Jurkat, Clone E6-1 (cell line): Measurements from ENCODE around the gene ZFP62.

Experiments
- DNase-seq: peaks from one replicate; pipeline ENCODE4 v3.0.0-alpha.2; 2011; ENCODE audit warnings: low read depth, low spot score
- H3K4me3 ChIP-seq: 2 replicates; pipeline ENCODE4 v1.5.1; 2011; ENCODE audit warnings: mild to moderate bottlenecking, low read length, control low read depth, moderate library complexity

Gene ZFP62

DNA sequence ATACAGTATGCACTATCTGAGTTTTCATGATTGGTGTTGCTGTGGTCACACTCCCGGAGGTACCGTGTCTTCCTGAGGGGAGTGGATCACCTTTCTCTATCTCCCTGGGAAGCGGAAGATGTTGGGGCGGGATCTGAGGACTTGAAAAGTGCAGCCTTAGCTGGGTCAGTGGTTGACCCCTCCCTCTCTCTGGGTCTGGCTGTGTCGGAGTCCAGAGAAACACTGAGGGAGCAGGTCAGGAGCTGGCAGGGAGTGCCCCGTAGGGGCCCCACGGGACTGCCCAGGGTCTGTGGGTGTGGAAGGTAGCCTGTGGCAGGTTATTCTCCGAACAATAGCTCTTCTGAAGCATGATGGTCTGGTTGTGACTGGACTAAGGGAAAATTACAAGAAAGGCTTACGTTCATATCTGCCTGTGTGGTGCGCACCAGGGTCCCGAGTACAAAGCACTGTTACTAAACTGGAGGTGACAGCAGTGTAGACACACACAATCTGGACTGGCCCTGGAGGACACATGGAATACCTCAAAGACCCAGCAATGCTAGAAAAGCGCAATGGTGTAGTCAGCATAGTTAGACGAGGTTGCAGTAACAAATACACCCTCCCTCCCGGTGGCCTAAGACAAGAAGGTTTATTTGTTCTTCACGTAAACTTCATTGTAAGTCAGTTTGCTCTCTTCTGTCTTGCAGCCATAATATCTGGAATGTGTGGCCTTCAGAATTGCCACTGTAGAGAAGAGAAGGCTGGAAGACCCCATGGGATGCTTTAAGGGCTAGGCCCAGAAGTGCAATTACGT is 9.4 kb upstream of the ZFP62 start:
- DNase-seq, result no peak
- H3K4me3 ChIP-seq, result no peak overlapping the region

DNA sequence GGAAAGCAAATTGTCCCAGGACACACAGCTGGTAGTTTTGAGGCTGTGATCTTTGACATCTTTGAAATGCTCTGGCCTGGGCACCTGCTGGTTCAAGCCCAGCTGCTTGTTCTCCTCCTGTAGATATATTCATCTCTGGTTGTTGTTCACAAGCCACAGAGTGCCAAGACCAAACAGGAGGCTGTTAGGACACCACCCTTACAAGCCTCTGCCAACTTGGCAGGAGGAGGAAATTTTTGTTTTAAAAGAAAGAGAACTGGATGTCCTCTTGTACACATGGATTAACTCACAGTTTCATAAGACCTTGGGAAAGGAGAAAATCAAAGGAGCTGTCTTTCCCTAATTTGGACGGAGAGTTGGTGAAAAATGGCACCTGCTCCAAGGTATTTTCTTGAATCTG is 8.5 kb upstream of the ZFP62 start:
- H3K4me3 ChIP-seq, result no peak overlapping the region
- DNase-seq, result no peak

- DNase-seq, result peak; percentile 57
- H3K4me3 ChIP-seq, result no peak overlapping the region
These were observed 7.9 kb upstream of the ZFP62 start for GRCh38 chr5:180868960-180869359.

GRCh38 chr5:180866985-180867384 is 5.9 kb upstream of the ZFP62 start:
- H3K4me3 ChIP-seq, result no peak overlapping the region
- DNase-seq, result no peak

DNA sequence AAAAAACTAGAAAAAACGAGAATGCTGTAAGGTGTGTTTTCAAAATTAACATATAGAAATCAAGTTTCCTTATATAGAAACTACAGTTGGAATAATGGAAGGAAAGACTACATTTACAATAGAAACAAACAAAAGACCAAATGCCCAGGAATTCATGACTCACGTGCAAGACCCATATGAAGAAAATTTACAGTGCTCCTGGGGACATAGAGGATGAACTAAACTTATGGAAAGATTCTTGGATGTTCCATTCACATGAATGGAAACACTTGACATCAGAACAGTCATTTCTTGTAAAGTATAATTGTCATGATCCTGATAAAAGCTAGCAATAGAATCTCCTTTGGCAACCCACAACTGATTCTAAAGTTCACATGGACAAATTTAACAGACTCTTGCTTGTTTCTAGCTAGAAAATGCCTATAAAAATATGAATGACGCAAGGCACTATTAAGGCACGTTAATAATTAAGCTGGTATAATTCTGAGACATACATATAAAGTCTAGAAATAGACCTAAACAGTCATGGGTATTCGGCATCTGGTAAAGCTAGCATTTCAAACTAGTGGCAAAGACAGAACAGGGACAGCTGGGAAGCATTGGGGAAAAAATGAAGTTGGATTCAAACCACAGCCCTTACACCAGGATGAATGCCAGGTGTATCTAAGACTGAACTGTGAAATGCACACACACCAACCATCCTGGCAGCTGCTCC is 5.1 kb upstream of the ZFP62 start:
- DNase-seq, result no peak

DNA sequence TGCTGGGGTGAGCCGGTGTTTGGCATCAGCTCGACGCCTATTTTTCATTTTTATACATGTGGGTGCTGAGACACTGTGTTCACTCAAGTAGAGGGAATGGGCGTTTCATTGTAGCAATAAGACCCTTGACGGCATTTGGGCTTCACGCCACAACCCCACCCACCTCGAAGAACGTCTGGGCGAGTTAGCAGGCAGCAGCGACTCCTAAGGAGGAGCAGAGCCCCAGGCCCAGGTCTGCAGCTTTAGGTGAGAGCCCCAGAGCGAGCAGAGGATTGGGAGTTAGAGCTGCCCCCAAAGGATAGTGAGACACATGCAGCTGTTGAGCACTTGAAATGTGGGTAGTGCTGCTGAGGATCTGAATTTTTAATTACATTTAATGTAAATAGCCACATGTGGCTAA is 1.6 kb upstream of the ZFP62 start:
- no peak for DNase-seq
- H3K4me3 ChIP-seq, result no peak overlapping the region

More for the DNA sequence above, 5.1 kb upstream of the ZFP62 start:
- H3K4me3 ChIP-seq, result no peak overlapping the region

DNA sequence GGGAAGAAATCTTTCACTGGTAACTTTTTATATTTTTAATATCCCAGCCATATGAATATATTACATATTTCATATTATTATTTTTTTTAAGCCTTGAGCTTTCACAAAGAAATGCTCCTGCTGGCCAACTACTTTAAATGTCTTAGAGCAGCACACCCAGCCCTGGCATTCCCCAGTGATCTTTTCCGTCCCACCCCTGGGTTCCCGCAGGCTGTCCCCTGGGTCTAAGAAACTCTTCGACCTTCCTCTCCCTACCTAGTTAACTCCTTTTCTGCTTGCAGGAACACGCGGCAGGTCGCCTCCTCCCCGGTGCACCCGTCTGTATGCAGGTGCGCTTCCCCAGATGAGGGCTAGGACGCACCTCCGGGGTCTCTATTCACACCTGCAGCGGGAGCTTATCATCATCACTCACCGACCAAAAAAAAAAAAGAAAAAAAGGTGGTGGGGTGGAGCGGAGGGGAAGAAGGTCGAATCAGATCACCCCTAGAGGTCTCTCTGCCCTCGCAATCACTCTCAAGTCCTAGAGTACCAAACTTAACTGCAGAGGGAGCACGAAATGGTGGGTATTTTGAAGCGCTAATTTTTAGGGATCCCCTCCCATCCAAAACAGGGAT is 696 bp downstream of the ZFP62 start:
- peak overlapping the region; percentile 89 for H3K4me3 ChIP-seq
- DNase-seq, result peak; percentile 86

DNA sequence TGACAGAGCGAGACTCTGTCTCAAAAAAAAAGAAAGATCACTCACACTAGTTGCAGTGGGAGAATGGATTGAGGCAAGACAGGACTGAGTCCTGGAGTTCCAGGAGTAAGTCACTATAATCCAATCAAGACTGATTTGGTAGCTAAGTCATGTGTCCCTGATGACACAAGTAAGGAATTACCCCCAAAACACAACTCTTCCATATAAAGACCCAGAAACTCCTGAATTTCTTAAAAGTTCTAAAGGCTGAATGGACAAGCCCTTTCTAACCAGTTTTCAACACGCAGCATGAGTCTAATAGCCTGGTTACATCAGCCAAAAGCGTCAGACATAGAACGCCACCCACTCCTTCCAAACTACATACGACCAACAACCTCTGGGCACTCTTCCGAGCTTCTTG is 2.5 kb downstream of the ZFP62 start:
- H3K4me3 ChIP-seq, result no peak overlapping the region
- DNase-seq, result no peak

DNA sequence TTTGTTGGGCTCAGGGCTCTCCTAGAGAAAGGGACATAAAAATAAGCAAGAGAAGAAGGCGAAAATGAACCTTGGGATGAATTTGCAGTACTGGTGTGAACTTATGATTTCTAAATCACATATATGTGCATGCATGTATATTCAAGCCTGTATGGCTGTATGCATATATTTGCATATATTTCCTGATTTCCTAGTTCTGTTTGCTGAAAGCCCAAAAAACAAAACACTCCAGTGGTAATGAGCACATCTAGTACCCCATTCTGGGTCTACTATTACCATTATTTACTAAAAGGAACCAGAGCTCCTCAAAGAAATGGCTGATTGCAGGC is 7.3 kb downstream of the ZFP62 start:
- H3K4me3 ChIP-seq, result no peak overlapping the region
- no peak for DNase-seq

GRCh38 chr5:180853121-180853847 is 7.8 kb downstream of the ZFP62 start:
- no peak for DNase-seq
- H3K4me3 ChIP-seq, result no peak overlapping the region

DNA sequence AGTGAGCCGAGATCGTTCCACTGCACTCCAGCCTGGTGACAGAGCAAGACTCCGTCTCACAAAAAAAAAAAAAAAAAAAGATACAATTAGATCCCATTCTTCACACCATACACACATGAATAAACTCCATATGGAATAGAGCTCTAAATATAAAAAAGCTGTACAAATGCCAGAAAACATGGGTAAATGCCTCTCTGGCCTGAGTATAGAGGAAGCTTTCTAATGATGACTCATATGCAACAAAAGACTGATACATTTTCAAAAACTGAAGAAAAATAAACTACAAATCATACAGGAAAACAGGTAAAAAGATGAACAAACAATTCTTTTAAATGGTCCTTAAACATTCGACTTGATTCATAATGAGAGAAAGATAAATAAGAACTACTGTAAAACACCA is 8.6 kb downstream of the ZFP62 start:
- no peak for DNase-seq

GRCh38 chr5:180850434-180851078 is 10.5 kb downstream of the ZFP62 start:
- H3K4me3 ChIP-seq, result no peak overlapping the region

More for the DNA sequence above, 8.6 kb downstream of the ZFP62 start:
- H3K4me3 ChIP-seq, result no peak overlapping the region

GRCh38 chr5:180849827-180850226 is 11.2 kb downstream of the ZFP62 start:
- no peak overlapping the region for H3K4me3 ChIP-seq
- DNase-seq, result no peak

More at GRCh38 chr5:180850434-180851078, 10.5 kb downstream of the ZFP62 start:
- no peak for DNase-seq

GRCh38 chr5:180848878-180849277 is 12.2 kb downstream of the ZFP62 start:
- H3K4me3 ChIP-seq, result no peak overlapping the region
- no peak for DNase-seq

- H3K4me3 ChIP-seq, result no peak overlapping the region
- no peak for DNase-seq
These were observed 12.8 kb downstream of the ZFP62 start for GRCh38 chr5:180848265-180848664.

- no peak for DNase-seq
- H3K4me3 ChIP-seq, result no peak overlapping the region
These were observed 14.1 kb downstream of the ZFP62 start for GRCh38 chr5:180847026-180847425.

DNA sequence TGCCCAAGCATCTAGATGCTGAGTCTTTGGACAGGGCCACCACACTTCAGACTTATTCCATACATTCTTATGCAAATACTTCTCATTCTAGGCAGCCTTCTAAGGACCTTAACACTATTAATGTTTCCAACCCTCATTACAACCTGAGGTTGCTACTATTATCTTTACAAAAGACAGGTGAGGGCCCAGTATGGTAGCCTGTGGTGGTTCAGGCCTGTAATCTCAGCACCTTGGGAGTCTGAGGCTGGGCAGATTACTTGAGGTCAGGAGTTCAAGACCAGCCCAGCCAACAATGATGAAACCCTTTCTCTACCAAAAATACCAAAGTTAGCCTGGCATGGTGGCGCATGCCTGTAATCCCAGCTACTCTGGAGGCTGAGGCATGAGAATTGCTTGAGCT is 16.2 kb downstream of the ZFP62 start:
- DNase-seq, result no peak
- H3K4me3 ChIP-seq, result no peak overlapping the region

DNA sequence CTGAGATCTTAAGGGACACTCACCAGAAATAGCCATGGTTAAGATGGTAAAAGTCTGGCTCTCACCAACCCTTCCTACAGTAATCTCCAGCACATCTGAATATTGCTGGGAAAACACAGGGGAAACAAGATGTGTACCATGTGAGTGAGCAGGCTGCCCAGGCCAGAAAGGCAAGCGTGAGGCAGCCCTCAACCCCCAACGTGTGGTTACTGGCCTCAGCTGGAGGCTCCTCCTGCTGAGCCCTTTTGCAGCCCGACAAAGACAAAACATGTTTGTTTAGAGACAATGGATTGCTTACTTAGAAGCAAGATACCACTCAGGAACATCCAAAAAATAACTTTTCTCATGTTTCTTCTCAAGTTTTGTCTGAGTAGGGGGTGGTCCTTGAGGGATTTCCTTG is 16.6 kb downstream of the ZFP62 start:
- H3K4me3 ChIP-seq, result no peak overlapping the region
- DNase-seq, result no peak

- H3K4me3 ChIP-seq, result no peak overlapping the region
These were observed 21.1 kb downstream of the ZFP62 start for GRCh38 chr5:180839935-180840334.

More at GRCh38 chr5:180839935-180840334, 21.1 kb downstream of the ZFP62 start:
- DNase-seq, result no peak
